NCI-H1436 (cell line): Measurements from ENCODE around the gene OIT3.
A peak's percentile ranks its signal among the peaks of the same experiment; 100 is the strongest.

ENCODE experiments used
- DNase-seq: peaks from one replicate; lab custom pipeline; 2025; lab: John Stamatoyannopoulos, UW

The OIT3 gene

DNA sequence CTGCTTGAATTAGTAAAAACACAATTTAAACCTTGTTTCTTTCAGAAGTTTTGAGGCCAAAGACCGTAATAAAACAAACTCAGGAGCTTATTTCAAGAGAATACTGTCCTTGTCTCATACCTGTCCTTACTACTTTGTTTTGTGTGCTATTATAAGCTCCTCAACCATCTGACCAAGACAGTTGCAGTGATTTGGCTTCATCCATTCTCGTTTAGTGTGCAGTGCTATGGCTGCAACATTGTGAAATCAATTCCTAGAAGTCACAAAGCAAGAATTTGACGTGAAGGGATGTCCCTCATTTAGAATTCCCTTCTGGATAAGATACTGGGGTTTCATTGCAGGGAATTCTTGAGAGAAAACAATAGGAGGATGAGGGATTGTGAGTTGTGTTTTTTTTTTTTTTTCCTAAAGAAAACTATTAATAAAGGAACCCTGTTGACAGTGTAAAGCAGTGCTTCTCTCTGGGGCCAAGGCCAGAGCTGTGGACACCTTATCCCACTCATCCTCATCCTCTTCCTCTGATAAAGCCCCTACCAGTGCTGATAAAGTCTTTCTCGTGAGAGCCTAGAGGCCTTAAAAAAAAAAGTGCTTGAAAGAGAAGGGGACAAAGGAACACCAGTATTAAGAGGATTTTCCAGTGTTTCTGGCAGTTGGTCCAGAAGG lies at the start of gene OIT3:
OIT3 (plus strand) TSS at position 604 of the 663 bp plus-strand sequence. CDS start 60 bp downstream, outside the sequence.
- no peak for DNase-seq

DNA sequence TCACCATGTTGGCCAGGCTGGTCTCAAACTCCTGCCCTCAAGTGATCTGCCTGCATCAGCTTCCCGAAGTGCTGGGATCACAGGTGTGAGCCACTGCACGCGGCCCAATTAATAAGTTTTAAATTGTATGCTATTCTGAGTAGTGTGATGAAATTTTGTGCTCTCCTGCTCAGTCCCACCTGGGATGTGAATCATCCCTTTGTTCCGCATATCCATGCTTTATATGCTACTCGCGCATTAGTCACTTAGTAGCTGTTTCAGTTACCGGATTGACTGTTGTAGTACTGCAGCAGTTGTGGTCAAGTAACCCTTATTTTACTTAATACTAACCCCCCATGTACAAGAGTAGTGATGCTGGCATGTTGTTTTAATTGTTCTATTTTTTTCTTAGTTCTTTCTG lies 47.3 kb upstream of the OIT3 start:
- DNase-seq = no peak

DNA sequence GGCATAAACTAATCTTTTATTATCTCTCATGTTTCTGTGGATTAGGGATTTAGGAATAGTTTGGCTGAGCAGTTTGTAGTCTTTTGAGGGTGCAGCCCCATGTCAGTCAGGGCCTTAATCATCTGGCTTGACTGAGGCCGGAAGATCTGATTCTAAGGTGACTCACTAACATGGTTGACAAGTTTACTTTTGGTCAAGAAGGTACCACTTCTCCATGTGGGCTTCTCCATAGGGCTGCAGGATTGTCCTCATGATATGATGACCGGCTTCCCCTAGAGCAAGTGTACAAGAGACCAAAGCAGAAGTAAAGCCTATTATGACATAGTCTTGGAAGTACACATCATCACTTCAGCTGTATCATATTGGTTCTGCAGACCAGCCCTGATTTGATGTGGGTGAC lies 45.9 kb upstream of the OIT3 start:
- no peak for DNase-seq

DNA sequence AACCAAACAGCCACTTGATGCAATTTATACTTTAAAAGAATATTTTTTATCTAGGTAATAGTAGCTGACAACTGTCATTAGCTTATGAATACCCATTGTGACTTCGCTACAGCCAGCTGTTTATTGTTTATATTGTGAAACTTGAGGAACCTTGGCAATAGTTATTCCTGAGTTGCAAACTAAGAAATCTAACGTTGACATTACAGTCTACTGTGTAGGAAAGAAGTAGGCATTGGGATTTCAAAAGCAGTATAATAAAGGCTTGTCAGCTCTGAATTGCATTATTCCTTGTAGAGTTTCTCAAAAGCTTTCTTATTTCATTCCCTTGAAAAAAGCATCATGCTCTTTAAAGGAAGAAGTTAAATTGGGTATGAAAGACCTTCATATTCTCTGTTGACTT lies 42.7 kb upstream of the OIT3 start:
- no peak for DNase-seq

DNA sequence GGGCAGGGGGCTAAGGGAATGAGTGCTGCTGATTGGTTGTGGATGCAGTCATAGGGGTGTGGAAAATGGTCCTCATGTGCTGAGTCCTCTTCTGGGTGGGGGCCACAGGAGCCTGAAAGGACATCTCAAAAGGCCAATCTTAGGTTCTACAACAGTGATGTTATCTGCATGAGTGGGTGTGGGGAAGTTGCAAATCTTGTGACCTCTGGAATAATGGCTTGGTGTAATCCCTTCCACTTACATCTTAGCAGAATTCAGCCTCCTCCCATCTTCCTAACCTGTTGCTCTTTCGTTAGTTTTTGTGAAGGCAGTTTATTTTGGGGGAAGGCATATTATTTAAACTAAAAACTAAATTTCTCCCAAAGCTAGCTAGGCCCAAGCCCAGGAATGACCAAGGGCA lies 42.0 kb upstream of the OIT3 start:
- DNase-seq = no peak

DNA sequence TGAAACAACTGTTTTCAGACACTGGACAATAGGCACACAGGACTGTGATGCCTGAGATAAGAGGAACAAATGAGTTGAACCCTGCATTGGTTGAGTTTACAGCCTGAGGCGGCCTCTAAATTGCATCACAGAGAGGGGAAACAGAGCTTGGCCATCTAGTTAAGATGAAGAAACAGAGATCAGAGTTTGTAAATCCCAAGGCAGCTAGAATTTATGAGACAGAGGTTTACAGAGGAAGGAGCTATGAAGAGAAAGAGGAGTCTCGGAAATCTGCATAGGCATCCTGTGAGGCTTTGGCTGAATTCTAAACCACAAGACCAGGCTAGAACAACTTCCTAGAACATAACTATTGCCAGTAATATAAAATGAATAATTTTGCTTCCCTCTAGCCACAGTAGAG lies 41.0 kb upstream of the OIT3 start:
- no peak for DNase-seq

DNA sequence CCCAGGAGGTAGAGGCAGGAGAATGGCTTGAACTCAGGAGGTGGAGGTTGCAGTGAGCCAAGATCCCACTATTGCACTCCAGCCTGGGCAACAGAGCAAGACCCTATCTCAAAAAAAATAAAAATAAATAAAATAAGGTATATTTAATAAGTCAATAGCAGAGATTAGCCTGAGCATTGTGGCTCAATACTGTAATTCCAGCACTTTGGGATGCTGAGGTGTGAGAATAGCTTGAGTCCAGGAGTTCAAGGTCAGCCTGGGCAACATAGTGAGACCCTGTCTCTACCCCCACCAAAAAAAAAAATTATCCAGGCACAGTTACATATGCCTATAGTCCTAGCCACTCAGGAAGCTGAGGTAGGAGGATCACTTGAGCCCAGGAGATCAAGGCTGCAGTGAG lies 38.4 kb upstream of the OIT3 start:
- DNase-seq = no peak

DNA sequence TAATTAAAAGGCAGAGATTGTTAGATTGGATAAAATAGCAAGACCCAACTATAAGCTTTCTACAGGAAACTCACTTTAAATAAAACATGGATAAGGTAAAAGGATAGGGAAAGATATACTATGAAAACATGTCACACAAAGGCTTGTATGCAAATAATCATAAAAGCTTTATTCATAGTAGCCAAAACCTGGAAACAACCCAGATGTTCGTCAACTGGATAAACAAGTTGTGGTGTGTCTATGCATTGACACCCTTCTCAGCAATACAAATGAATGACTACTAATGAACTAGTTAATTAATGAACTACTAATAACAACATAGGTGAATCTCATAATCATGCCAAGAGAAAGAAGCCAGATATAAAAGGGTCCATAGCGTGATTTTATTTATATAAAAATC lies 37.7 kb upstream of the OIT3 start:
- DNase-seq = no peak

DNA sequence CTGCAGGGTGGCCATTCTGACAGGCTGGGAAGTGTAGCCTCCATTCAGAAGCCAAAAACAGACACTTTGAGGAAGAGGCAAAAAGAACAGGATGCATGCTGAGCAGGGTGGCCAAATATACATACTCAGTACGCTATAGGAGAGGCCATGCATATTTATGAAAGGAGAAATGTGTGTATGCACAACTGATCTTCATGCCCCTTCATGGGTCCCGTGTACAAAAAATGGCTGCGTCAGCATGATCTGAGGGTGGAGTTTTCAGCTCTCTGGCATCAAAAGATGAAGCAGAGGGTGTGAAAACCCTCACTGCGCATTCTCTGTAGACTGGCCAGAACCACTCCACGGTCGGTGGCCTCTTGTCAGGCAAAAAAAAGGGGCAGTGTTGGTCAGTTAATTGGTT lies 35.5 kb upstream of the OIT3 start:
- no peak for DNase-seq

DNA sequence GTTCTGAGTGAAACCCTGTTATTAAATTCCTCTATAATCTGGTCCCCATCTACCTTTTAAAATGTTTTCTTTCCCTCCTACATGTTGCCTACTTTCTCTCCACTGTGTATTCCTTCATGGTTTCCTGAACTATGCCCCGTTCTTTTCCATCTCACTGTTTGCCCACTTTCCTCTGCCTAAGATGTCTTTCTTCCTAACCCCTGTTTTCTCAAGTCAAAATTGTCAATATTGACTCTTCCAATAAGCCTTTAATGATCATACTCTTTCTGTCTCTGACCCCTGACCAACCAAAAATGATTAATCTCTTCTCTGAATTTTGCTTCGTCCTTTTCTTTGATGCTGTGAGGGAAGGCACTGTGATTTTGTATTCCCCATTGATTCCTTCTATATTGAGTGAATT lies 30.6 kb upstream of the OIT3 start:
- no peak for DNase-seq

DNA sequence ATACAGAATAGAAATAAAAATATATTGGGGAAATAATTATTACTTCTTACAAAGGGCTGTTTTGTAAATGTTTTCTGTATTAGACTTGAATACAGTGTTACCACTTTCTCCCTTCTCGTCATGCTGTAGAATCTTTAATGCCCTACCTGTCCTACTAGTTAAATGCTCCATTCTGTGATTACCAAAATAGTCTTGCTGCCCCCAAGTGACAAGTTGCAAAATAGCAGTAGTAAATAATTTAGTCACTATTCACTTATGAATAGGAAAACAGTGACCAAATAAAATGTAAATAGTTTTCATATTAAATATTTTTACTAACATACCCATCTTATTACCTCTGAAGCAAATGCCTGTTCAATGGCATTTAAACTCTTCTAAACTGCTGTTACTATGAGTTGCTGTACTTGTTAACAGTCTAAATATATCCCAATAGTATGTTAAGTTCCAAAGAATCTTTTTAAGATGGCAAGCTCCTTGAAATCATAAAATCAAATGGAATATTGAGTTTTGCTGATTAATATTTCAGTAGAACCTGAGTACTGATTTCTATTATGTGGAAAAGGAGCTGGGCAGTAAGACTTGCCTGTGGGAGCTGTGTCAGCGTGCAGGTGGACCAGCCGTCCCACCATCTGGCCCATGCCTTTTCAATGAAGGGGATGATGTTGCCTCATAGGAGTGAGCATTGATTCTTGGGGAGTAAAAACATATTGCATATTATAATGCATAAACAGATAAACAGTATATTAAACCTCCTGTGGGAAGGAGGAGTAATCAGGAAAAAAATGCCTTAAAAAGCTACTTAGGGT lies 18.1 kb upstream of the OIT3 start:
- DNase-seq = peak; percentile 6

DNA sequence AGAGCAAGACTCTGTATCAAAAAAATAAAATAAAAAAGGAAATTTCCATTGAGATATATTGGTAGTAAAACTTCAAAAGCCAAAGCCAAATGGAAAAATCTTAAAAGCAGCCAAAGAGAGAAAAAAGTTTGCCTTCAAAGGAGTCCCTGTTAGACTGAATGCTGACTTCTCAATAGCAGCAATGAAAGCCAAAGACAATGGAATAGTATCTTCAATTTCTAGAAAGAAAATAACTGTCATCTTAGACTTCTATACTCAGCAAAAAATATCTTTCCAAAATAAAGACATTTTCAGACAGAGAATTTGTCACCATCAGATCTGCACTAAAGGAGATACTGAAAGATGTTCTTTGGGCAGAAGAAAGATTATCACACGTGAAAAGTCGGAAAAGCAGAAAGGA lies 14.3 kb upstream of the OIT3 start:
- no peak for DNase-seq

DNA sequence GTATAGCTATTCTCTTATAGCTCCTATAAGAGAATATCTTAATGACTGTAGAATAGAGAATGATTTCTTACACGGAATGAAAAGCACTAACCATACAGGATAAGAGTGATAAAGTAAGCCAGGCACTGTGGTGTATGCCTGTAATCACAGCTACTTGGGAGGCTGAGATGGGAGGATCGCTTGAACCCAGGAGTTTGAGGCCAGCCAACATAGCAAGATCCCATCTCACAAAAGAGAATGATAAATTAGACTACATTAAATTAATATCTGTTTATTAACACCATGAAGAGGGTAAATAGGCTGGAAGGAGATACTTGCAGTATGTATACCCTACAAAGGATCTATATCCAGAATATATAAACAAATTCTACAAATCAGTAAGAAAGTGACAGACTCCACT lies 12.2 kb upstream of the OIT3 start:
- no peak for DNase-seq

DNA sequence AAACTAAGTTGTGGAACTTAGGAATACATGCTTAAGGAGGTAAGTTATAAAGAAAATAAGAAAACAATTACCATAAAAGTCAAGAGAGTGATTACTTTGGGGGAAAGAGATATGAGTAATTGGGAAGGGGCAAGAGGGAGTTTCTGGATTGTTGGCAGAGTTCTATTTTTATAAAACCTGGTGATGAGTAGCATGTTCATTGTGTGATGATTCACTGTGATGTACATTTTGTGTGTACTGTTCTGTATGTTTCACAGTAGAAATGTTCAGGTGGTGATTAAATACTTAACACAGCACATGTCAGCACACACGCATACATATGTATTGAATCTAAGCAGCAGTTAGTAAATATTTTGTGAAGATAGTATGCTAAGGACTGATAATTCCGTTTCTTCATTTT lies 9.7 kb upstream of the OIT3 start:
- no peak for DNase-seq

DNA sequence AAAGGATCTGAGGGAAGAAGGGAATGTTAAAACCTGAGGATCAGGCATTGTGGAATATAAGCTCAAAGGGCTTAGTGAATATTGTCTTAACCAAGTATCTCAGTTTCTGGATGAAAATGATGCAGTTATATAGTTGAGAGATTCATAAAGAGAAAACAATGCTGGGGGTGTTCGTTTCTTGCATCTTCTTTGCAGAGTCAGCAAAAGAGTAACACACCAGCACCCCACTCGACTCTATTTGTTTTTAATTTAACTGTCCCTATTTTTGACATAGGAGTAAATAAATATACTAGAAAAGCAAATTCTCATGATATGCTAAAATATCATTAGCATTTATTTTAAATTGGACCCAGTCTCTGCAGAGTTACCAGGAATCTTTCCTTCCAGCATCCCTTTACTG lies 7.6 kb upstream of the OIT3 start:
- no peak for DNase-seq

DNA sequence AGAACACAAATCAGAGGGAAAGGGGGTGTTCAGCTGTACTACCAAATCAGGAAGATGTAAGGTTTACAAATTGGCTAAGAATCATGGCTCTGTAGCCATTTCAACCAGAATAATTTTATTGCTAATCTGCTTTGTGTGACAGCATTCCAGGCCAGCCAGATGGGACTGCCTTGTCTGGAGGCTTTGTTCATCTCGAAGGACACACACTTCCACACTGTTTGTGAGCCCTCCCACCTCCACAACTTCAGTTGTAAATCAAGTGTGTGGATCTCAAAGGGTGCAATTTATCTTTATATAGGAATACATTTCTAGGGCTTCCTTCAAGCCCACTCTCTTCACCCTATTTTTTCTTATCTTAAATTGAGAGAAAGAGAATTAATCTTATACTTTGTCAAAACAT lies 6.9 kb upstream of the OIT3 start:
- DNase-seq = no peak

DNA sequence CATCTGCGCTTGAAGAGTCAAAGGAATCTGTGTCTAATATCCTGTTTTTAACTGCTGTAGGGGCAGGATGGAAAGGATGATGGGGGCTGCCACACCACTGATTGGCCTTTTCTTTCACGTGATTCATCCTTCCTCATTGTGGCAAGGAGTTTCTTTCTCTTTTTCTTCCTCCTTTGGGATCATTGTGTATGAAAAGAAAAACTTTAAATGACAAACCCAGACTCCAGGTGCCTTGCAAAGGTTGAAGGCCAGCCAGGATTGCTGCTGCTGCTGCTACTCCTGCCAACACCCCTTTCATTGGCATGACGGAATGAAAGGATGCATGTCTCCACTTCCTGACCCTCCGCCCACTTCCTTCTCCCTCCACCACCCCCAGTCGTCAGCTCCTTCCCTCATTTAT lies 6.5 kb upstream of the OIT3 start:
- no peak for DNase-seq

DNA sequence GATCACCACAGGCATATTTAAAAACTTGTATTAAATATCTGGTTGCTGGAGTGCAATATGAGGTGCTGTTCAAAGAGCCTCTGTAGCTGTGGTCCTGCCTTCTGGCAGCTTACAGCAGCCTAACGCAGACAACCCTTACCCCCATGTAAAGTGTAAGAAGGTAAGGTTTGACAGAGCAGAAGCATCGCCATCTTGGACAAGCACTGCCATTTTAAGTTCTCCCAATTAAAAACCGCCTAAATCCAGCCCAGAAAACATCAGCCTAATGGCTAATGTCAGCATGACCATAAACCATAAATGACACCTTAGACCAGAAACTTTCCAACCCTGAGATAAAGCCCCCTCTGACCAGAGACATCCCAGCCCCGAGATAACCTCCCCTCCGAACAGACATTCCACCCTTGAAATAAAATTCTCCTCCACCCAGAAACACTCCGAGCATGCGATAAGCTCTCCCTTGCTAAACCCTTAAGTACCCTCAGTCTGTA lies 5.3 kb upstream of the OIT3 start:
- DNase-seq = no peak

DNA sequence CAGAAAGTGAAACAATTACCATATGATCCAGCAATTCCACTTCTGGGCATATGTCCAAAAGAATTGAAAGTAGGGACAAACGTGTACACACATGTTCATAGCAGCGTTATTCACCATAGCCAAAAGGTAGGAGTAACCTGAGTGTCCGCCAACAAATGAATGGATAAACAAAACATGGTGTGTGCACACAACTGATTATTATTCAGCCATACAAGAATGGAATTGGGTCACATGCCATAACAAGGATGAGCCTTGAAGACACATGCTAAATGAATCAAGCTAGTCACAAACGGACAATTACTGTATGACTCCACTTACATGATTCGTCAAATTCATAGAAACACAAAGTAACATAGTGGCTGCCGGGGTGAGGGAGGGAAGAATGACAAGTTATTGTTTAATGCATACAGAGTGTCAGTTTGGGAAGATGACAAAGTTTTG lies 4.1 kb upstream of the OIT3 start:
- no peak for DNase-seq

DNA sequence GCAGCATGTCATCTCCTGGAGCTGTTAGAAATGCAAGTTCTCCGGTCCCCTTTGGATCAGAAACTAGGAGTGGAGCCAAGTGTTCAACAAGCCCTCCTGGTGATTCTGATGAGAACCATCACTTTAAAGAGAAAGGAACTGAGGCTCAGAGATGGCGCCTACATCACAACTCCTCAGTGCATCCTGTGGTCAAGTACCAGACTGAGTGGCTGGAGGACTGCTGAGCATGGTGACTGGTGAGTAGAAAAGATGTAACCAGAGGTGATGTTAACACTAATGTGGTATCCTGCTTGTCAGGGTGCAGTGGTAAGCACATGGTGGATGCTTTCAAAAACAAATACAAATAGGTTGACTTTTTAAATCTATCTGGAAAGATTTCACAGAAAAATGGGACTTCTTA lies 3.5 kb upstream of the OIT3 start:
- DNase-seq = no peak

DNA sequence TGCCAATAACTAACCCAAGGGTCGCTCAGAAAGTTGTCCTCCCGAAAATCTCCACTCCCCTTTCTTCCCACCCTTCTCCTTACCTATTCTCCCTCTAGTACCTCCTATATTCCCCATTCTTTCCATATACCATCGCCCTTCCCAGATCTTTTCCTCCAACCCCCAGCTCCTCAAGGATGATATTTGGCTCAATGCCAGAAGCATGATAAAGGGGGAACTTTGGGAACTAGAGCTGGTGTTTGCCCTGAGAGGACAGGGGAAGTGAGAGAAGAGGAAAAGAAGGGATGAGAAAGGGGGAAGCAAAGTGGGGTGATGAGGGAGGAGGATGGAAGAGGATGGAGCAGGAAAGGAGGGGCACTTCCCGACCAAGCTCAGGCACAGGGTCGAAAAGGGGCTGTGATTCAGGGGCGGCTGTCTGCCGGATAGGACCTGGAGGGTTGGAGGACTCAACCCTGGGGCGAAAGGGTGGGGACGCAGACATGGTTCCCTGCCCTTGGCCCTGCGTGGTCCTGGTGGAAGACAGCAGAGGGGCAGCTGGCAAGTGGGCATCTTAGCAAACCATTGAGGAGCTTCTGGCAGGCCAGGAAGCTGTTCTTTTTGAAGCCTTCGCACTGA lies 1.8 kb downstream of the OIT3 start:
- DNase-seq = no peak

DNA sequence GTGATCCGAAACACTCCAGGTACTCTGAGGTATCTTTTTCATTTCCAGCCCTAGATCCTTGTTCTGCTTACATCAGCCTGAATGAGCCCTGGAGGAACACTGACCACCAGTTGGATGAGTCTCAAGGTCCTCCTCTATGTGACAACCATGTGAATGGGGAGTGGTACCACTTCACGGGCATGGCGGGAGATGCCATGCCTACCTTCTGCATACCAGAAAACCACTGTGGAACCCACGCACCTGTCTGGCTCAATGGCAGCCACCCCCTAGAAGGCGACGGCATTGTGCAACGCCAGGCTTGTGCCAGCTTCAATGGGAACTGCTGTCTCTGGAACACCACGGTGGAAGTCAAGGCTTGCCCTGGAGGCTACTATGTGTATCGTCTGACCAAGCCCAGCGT lies 5.1 kb downstream of the OIT3 start:
- no peak for DNase-seq

DNA sequence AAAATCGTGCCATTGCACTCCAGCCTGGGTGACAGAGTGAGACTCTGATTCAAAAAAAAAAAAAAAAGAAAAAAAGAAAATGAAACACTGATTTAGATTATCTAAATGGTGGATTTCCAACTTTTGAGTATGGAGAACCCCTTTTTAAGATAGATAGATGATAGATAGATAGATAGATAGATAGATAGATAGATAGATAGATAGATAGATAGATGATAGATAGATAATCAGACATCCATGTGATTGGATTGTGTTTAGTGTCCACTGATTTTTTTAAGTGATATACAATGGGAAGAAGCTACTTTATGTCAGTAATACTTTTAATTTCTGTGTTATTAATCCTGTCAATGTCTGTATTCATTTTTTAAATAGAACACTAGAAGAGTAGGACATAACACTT lies 6.0 kb downstream of the OIT3 start:
- no peak for DNase-seq
